AG09319 (cell line): ENCODE measurements around the gene PROSER3.
"Not testable (repeated sequence)": the region's sequence is repeated elsewhere in the genome, so short reads cannot be mapped to it uniquely, and the experiment has no call there.

Experiments used
- DNase-seq: peaks from one replicate; pipeline ENCODE4 v3.0.0-alpha.2; 2010; ENCODE audit warnings: low read depth; ENCODE audit errors: extremely low read depth
- CTCF ChIP-seq: IDR thresholded peaks from 2 replicates; pipeline ENCODE4 v1.5.1; 2011; ENCODE audit warnings: low read depth, mild to moderate bottlenecking, inconsistent platforms, low read length, moderate library complexity

Gene PROSER3

GRCh38 chr19:35719402-35720162, 38.4 kb upstream of the PROSER3 start:
- no peak for TF ChIP-seq CTCF

GRCh38 chr19:35720163-35720524, 37.8 kb upstream of the PROSER3 start:
- DNase-seq: no peak
- no peak for TF ChIP-seq CTCF

More at GRCh38 chr19:35719402-35720162, 38.4 kb upstream of the PROSER3 start:
- no peak for DNase-seq

- TF ChIP-seq CTCF: no peak
- DNase-seq: no peak
These were observed 37.3 kb upstream of the PROSER3 start for GRCh38 chr19:35720648-35721047.

GRCh38 chr19:35721374-35721773, 36.6 kb upstream of the PROSER3 start:
- TF ChIP-seq CTCF: no peak
- DNase-seq: no peak

- DNase-seq: no peak
- no peak for TF ChIP-seq CTCF
These were observed 35.5 kb upstream of the PROSER3 start for GRCh38 chr19:35722461-35722860.

- no peak for TF ChIP-seq CTCF
- no peak for DNase-seq
These were observed 35.1 kb upstream of the PROSER3 start for GRCh38 chr19:35722897-35723296.

GRCh38 chr19:35723671-35724070, 34.3 kb upstream of the PROSER3 start:
- TF ChIP-seq CTCF: no peak
- DNase-seq: no peak

GRCh38 chr19:35724132-35724531, 33.8 kb upstream of the PROSER3 start:
- not testable (repeated sequence) for DNase-seq
